ENCODE data around the gene NTM.
"Not testable (repeated sequence)": the region's sequence is repeated elsewhere in the genome, so short reads cannot be mapped to it uniquely, and the experiment has no call there.

Gene NTM

DNA sequence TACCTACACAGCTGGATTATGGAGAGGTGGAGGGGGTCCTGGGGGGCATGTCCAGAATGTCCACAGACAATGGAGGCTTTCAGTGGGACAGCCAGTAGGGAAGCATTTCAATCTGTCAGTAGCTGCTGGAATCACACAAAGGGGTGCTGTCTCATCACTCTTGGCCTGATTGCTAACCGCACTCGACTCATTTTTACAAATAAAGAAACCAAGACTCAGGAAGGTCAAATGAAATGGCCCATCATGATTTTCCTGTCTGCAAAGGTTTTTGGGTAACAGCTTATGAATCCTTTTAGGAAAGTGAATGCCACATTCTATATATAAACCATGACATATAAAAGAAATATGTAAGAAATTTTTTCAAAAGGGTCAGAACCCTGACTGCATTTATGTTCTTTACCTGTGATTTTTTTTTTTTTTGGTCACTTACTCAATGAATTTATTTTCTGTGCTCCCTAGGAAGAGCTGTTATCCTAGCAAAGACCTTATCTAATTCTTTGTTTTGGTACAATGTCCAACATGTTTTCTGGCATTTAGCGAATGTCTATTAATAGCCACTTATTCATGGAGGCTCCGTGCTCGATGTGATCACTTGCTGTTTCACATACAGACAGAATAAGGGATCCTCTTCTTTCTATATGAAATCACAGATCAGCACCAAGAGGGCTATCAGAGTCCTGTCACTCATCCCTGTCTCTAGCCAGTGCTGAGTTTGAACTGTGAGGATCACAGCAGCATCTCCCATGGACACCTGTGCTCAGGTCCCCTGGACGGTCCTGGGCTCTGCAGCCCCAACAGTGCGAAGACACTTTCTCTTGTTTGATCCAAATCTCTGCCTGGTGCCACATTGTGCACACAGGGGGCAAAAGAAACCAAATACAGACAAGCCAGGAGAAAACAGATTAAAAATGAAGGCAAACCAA, 979.7 kb downstream of the NTM start:
- in situ Hi-C loops (cut with MboI; ENCODE audit: low sequenced_read_pairs) = no loop called here

- in situ Hi-C loops (cut with MboI; ENCODE audit: low sequenced_read_pairs) = no loop called here
Measured at GRCh38 chr11:132351050-132351449, 980.6 kb downstream of the NTM start.

- in situ Hi-C loops (cut with MboI; ENCODE audit: low sequenced_read_pairs) = no loop called here
Measured at GRCh38 chr11:132352497-132352896, 982.1 kb downstream of the NTM start.

DNA sequence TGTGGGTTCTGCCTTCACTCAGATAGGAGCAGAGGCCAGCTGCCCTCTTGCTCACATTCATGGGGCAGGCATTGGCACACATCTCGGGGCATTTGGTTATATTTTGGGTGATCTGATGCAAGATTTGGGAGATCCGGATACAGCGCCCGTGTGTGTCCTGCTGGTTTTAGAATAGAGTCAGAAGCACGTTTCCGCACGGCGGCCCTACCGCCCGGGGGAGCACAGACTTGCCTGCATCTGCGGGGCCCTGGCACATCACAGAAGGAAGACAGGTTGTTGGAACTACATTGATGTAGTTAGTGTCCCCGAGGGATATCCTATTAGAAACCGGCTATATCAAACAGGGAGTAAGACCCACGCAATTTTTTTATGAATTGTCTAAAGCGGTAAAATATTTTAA, 982.8 kb downstream of the NTM start:
- in situ Hi-C loops (cut with MboI; ENCODE audit: low sequenced_read_pairs) = no loop called here

- in situ Hi-C loops (cut with MboI; ENCODE audit: low sequenced_read_pairs) = no loop called here
Measured at GRCh38 chr11:132357811-132358572, 987.6 kb downstream of the NTM start.

GRCh38 chr11:132358573-132358953, 988.1 kb downstream of the NTM start:
- in situ Hi-C loops (cut with MboI; ENCODE audit: low sequenced_read_pairs) = no loop called here

DNA sequence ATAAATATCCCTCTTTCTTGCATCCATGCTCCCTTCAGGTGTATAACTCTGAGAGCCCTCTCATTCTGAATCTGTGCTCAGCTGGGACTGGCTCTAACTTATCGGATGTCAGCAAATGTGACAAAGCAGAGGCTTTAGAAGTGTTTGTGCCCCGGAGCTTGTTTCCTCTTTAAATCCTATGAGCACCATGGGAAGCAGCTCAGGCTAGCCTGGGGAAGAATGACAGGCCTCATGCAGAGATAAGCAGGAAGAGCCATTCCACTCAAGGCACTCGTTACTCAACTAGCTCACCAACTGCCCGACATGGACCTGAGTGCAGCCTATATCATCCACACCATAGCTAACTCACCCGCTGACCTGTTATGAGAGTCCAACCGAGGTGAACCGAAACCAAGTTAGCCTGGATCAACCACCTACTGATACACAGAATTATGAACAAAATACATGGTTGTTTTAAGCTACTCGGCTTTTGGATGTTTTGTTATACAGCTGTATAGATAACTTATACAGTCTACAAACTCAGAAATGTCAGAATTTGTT, 990.7 kb downstream of the NTM start:
- in situ Hi-C loops (cut with MboI; ENCODE audit: low sequenced_read_pairs) = no loop called here

DNA sequence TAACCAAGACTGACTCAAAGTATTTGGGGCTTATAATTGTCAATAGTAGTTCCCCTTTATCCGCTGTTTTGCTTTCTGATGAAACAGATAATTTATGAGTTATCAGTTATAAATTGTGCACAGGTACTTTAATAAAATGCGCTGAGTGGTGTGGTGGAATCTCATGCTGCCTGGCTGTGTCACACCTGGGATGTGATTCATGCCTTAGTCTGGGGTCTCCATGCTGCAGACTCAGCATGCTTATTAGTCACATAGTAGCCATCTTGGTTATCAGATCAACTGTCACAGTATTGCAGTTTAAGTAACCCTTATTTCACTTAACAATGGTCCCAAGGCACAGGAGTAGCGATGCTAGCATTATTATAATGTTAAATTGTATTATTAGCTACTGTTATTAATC, 995.2 kb downstream of the NTM start:
- in situ Hi-C loops (cut with MboI; ENCODE audit: low sequenced_read_pairs) = no loop called here

DNA sequence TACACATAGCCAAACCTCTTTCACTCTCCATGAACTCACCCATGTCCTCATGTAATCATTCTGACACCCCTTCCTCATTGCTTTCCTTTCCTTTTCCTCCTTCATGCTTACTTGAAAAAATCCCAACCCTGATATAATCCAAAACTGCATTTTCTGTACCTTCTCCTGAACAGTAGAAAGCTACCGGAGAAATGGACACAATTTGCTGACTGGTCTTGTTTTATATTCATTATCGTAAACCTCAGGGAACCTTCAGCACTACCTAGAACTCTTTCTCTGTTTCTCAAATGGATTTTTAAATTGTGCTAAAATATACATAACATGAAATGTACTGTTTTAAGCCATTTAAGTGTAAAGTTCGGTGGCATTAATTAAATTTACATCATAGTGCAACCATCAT, 996.9 kb downstream of the NTM start:
- in situ Hi-C loops (cut with MboI; ENCODE audit: low sequenced_read_pairs) = no loop called here

- in situ Hi-C loops (cut with MboI; ENCODE audit: low sequenced_read_pairs) = not testable (repeated sequence)
Measured at GRCh38 chr11:132370114-132370513, 999.7 kb downstream of the NTM start.

DNA sequence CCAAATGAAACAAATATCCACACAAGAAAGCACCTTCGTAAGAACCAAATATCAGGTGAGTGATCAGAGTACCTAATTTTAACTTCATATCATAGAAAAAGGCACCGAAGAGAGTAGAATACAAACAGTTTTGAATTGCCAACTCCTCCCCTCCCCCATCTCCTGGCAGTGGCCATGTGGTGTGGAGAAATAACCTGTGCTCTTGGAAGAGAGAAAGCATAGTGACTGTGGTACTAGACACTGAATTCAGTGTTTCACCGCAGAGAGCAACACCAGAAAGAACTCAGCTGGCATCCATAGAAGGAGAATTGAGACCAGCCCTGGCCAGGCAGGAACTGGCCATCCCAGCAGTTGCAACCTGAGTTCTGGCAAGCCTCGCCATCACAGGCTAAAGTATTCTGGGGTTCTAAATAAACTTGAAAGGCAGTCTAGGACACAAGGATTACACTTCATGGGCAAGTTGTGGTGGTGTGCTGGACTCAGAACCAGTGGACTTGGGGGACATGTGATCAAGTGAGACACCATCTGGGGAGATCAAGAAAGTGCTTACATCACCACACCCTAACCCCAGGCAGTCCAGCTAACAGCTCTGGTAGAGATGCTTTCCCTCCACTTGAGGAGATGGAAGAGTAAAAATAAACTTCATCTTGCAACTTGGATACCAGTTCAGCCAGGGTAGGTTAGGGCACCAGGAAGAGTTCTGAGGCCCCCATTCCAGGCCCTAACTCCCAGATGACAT, 1003.2 kb downstream of the NTM start:
- in situ Hi-C loops (cut with MboI; ENCODE audit: low sequenced_read_pairs) = no loop called here

- in situ Hi-C loops (cut with MboI; ENCODE audit: low sequenced_read_pairs) = no loop called here
Measured at GRCh38 chr11:132379540-132379939, 1009.1 kb downstream of the NTM start.

Measured in HL-60/S4 (cell line).